Putamen (tissue), 1 donor: ENCODE results near the gene LRRIQ1.
"Not testable (repeated sequence)": the region's sequence is repeated elsewhere in the genome, so short reads cannot be mapped to it uniquely, and the experiment has no call there.

Experiments used
- DNase-seq: peaks from one replicate; pipeline ENCODE4 v3.0.0-alpha.2; 2016; ENCODE audit warnings: low spot score

Gene LRRIQ1

GRCh38 chr12:85186236-85186635, 150.1 kb downstream of the LRRIQ1 start:
- DNase-seq = no peak

- no peak for DNase-seq
Measured at GRCh38 chr12:85188619-85189018, 152.5 kb downstream of the LRRIQ1 start.

GRCh38 chr12:85190728-85191127, 154.6 kb downstream of the LRRIQ1 start:
- DNase-seq = no peak

GRCh38 chr12:85203809-85204208, 167.7 kb downstream of the LRRIQ1 start:
- not testable (repeated sequence) for DNase-seq

GRCh38 chr12:85206543-85206942, 170.4 kb downstream of the LRRIQ1 start:
- DNase-seq = no peak

GRCh38 chr12:85224339-85224738, 188.2 kb downstream of the LRRIQ1 start:
- DNase-seq = not testable (repeated sequence)

- no peak for DNase-seq
Measured at GRCh38 chr12:85225501-85225900, 189.3 kb downstream of the LRRIQ1 start.

GRCh38 chr12:85237327-85237726, 201.2 kb downstream of the LRRIQ1 start:
- DNase-seq = no peak

GRCh38 chr12:85244561-85244960, 208.4 kb downstream of the LRRIQ1 start:
- DNase-seq = no peak

GRCh38 chr12:85253853-85254252, 217.7 kb downstream of the LRRIQ1 start:
- no peak for DNase-seq

- DNase-seq = no peak
Measured at GRCh38 chr12:85257671-85258070, 221.5 kb downstream of the LRRIQ1 start.

GRCh38 chr12:85260447-85260846, 224.3 kb downstream of the LRRIQ1 start:
- DNase-seq = no peak

GRCh38 chr12:85260896-85261295, 224.7 kb downstream of the LRRIQ1 start:
- no peak for DNase-seq

GRCh38 chr12:85266356-85266755, 230.2 kb downstream of the LRRIQ1 start:
- no peak for DNase-seq

GRCh38 chr12:85273381-85274314, 237.5 kb downstream of the LRRIQ1 start:
- DNase-seq = no peak

- DNase-seq = no peak
Measured at GRCh38 chr12:85274315-85274651, 238.1 kb downstream of the LRRIQ1 start.

GRCh38 chr12:85275374-85275773, 239.2 kb downstream of the LRRIQ1 start:
- DNase-seq = no peak

GRCh38 chr12:85277191-85277590, 241.0 kb downstream of the LRRIQ1 start:
- no peak for DNase-seq

- no peak for DNase-seq
Measured at GRCh38 chr12:85277900-85278597, 241.9 kb downstream of the LRRIQ1 start.

- no peak for DNase-seq
Measured at GRCh38 chr12:85278598-85279448, 242.7 kb downstream of the LRRIQ1 start.

- DNase-seq = no peak
Measured at GRCh38 chr12:85279449-85280164, 243.5 kb downstream of the LRRIQ1 start.
